A549 treated with Hydrocortisone at 1 μM for 4 hours (cell line): ENCODE data around the gene PLCD1. TPM values are rescaled to one million over a fixed set of nuclear protein-coding genes. Genes with fewer than 3 reads are reported as not detected.

Source experiments
- total RNA-seq: library from RNA; stranded (reverse); fragments of 200-300 nt; extraction: Qiagen RNA extraction; gene quantifications from 5 replicates; pipeline ENCODE4 v1.2.3, GENCODE V29; 2022

The PLCD1 gene
- 3.1 to 4.7 TPM (median 3.7 TPM) in 5 replicates for total RNA-seq

DNA sequence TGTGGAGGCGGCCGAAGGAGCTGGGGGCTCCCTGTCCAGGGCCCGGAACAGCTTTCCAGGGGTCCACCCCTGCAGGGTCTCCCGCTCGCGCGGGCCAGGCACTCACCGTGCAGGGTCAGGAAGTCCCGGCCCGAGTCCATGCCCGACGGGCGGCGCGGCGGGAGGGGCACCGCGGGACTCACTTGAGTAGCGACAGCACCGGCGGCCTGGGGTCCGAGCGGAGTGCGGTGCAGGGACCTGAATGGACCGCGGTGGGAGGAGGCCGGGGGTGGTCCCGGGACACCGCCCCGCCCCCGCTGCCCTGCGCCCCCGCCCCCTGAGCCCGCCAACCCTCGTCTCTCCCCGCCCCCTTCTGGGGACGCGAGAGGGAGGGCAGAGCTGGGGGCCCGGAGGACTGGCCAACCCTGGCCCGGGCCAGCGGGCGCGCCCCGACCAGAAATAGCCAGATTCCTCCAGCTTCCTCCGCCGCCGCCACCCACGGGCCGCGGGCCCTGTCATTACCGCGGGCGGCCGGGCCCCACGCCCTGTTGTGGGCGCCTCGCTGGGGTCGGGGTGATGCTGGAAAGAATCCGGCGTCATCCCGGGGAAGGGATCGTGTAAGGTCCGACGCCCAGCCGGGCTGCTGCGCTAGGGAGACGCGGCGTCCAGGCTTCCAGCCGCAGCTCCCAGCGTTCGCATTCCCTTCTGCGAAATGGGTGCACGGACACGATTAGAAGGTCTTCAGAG, at the start of gene PLCD1:
Gene PLCD1 (minus strand): TSS at position 243 of the 726 bp plus-strand sequence. CDS start 103 bp downstream, at position 140.

DNA sequence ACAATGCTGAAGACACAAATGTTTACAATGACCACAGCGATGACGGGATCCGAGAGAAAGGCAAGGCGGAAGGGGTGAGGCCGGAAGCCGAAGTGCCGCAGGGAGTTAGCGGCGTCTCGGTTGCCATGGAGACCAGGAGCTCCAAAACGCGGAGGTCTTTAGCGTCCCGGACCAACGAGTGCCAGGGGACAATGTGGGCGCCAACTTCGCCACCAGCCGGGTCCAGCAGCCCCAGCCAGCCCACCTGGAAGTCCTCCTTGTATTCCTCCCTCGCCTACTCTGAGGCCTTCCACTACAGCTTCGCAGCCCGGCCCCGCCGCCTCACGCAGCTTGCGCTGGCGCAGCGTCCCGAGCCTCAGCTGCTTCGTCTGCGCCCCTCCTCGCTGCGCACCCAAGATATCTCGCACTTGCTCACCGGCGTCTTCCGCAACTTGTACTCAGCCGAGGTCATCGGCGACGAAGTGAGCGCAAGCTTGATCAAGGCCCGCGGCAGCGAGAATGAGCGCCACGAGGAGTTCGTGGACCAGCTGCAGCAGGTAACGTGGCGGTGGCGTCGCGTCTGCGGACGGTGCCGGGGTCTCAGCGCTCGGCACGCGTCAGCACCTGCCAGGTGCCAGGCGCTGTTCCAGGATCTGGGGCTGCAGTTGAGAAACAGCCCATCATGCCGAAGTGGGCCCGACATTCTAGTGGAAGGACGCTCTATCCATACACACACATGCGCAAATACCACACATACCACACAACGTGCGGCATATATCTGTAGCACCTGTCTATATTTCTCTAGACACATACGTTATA, 9.9 kb upstream of the PLCD1 start, which contains the start of gene DLEC1:
Gene DLEC1 (plus strand): TSS at position 108 of the 798 bp plus-strand sequence. CDS start 18 bp downstream, at position 126.

DNA sequence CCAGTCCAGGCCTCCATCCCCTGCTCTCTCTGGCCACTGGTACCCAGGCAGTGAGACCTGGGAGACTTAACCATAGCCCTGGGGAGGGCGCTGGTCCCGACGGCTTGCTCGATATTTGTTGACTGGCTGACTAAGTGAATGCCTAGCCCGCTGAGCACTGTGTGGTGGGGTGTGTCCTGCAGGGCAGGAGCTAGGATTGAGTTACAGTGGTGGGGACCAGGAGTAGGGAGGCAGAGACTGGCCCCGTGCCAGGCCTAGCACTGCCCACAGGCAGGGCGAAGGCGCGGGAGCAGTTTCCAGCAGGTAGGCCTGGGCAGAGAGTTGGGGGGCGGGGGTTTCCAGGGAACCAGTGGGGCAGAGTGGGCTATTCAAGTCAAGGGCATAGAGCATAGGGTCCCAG, 38.9 kb downstream of the PLCD1 start, which contains the start of gene VILL:
Gene VILL (plus strand): TSS at position 260 of the 400 bp plus-strand sequence. CDS start 2,887 bp downstream, outside the sequence.

Other genes starting within 250 kb of the PLCD1 start
- 15.1 to 19.0 TPM (median 17.6 TPM) in 5 replicates for gene CTDSPL, start 167.8 kb downstream of the PLCD1 start, total RNA-seq
- gene VILL, start 38.9 kb downstream of the PLCD1 start, total RNA-seq: 0.06 to 0.21 TPM (median 0.09 TPM) in 4 of 5 replicates, not detected in the other
- gene DLEC1, start 9.6 kb upstream of the PLCD1 start, total RNA-seq: 0.02 to 0.09 TPM (median 0.05 TPM) in 5 replicates
- 41.2 to 47.1 TPM (median 45.2 TPM) in 5 replicates for gene ACAA1, start 107.5 kb upstream of the PLCD1 start, total RNA-seq
- 21.9 to 25.5 TPM (median 23.5 TPM) in 5 replicates for gene MYD88, start 109.0 kb upstream of the PLCD1 start, total RNA-seq
- gene OXSR1, start 135.9 kb upstream of the PLCD1 start, total RNA-seq: 27.9 to 45.9 TPM (median 33.7 TPM) in 5 replicates
- gene SLC22A13, start 236.2 kb upstream of the PLCD1 start, total RNA-seq: 0.05 to 0.06 TPM in 2 of 5 replicates, not detected in the others